ENCODE measurements around the gene DGCR8.

DGCR8 gene

GRCh38 chr22:20043057-20043996 is 36.7 kb upstream of the DGCR8 start:
- no peak for DNase-seq (ENCODE audit: low read depth)
- no peak for TF ChIP-seq CTCF (conservative IDR thresholded peaks at IDR 0.05; ENCODE audit: low read length)
- no peak overlapping the region for H3K4me3 ChIP-seq (ENCODE audit: low read length)

GRCh38 chr22:20043997-20044342 is 36.1 kb upstream of the DGCR8 start:
- DNase-seq (ENCODE audit: low read depth) = no peak

GRCh38 chr22:20044495-20045151 is 35.4 kb upstream of the DGCR8 start:
- no peak for DNase-seq (ENCODE audit: low read depth)
- no peak for TF ChIP-seq CTCF (conservative IDR thresholded peaks at IDR 0.05; ENCODE audit: low read length)
- H3K4me3 ChIP-seq (ENCODE audit: low read length) = no peak overlapping the region

More at GRCh38 chr22:20043997-20044342, 36.1 kb upstream of the DGCR8 start:
- H3K4me3 ChIP-seq (ENCODE audit: low read length) = no peak overlapping the region
- TF ChIP-seq CTCF (conservative IDR thresholded peaks at IDR 0.05; ENCODE audit: low read length) = no peak

- no peak for TF ChIP-seq CTCF (conservative IDR thresholded peaks at IDR 0.05; ENCODE audit: low read length)
- no peak overlapping the region for H3K4me3 ChIP-seq (ENCODE audit: low read length)
Observed at GRCh38 chr22:20046730-20047129, 33.3 kb upstream of the DGCR8 start.

GRCh38 chr22:20051927-20052308 is 28.1 kb upstream of the DGCR8 start:
- TF ChIP-seq CTCF (conservative IDR thresholded peaks at IDR 0.05; ENCODE audit: low read length) = no peak
- H3K4me3 ChIP-seq (ENCODE audit: low read length) = no peak overlapping the region
- DNase-seq (ENCODE audit: low read depth) = no peak

More at GRCh38 chr22:20046730-20047129, 33.3 kb upstream of the DGCR8 start:
- DNase-seq (ENCODE audit: low read depth) = no peak

- H3K4me3 ChIP-seq (ENCODE audit: low read length) = no peak overlapping the region
- DNase-seq (ENCODE audit: low read depth) = no peak
- TF ChIP-seq CTCF (conservative IDR thresholded peaks at IDR 0.05; ENCODE audit: low read length) = no peak
Observed at GRCh38 chr22:20052309-20053259, 27.5 kb upstream of the DGCR8 start.

Measured in AG10803 (cell line).